HG03460 (cell line): ENCODE data around the gene PTCSC3.

Experiments
- ATAC-seq: cut with Tn5 transposase; IDR thresholded peaks from one replicate; pipeline ENCODE4 v1.9.1; 2021; ENCODE audit not compliant: unreplicated experiment

Gene PTCSC3

DNA sequence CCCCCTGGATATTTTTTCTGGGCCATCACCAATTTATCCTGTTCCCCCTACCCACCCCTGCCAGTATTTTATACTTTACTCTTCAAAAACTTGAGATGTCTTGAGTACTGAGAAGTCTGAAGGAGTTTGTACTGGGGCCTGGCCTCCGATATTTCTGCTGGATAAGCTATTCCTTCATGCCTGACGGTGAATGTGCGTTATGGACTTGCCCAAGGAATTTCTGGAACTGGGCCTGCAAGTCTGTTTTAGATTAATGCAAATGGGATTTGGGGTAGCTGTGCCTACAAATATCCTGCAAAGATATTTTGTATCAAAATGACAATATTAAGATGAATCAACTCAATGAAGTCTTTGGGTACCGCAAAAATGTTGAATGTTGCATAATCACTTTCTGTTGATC lies at the start of gene PTCSC3:
Gene PTCSC3, minus strand, starts transcription at position 199 of the 400 bp plus-strand sequence.
- no peak for ATAC-seq

DNA sequence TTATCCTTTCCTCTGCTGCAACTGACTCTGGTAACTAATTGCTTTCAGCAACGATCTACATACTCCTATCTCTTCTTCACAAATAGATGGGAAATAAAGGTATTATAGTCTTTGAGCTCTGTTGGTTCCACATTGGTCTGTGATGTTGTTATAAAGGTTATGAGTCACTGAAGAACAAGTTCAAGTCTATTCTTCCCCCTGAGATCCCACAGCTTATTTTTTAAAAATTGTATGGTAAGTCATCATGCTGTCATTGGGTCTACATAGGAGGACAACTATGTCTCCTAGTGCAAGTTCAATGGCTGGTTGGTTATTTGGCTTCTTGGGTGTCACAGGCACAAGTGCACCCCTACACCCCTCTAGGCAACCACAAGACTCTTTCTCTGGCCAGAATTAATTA lies 49.6 kb upstream of the PTCSC3 start:
- ATAC-seq: no peak

DNA sequence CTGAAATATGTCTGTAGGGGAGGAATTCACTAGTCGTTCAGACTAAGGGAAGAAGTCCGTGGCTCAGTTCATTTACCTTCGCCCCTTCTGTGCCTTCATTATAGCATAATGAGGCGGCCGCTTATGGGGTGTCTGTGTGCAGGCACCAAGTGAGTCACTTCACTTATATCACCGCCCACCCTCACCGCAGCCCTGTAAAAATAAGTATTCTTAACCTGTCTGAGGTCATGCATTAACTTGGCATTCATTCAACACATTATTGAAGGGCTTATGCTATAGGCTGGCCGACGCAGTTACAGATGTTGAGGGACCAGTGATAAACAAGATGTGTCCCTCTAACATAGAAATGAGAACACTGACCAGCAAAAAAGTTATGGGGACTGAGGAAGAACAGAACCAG lies 47.7 kb upstream of the PTCSC3 start:
- no peak for ATAC-seq

DNA sequence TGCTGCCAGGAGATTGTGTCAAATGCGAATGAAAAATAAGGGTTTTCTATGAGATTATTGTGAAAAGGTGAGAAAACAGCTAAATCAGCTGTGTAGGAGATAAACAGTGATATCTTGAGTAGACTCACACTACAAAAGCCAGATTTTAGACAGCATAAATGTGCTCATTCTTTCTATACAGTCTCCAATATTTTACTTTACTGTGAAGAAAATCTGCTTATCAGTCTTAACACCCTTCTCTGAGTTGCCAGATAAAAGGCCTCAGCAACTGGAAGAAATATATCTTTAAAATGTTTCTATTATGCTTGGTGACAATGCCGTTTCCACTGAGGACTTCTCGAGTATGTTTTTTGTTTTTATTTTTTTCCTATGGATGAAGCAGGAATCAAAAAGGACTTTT lies 47.0 kb upstream of the PTCSC3 start:
- ATAC-seq: no peak

- ATAC-seq: no peak
These were observed 46.5 kb upstream of the PTCSC3 start for GRCh38 chr14:36222952-36223468.

DNA sequence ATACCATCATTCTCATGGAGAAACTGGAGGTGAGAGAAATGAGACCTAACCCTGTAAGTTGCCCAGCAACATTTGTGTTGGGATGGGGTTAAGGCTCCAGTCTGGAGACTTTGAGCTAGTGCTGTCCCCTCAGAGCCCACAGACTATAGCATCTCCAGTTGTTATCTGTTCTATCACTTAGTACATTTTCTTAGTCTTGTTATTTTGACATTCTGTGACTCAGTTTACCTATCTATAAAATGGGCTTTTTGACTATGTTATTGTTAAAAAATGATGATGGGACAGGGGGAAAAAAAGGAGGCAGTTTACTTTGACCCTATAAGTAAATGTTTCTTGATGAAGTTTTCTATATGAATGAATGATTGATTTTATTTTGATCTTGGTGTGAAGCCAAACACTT lies 45.8 kb upstream of the PTCSC3 start:
- no peak for ATAC-seq

DNA sequence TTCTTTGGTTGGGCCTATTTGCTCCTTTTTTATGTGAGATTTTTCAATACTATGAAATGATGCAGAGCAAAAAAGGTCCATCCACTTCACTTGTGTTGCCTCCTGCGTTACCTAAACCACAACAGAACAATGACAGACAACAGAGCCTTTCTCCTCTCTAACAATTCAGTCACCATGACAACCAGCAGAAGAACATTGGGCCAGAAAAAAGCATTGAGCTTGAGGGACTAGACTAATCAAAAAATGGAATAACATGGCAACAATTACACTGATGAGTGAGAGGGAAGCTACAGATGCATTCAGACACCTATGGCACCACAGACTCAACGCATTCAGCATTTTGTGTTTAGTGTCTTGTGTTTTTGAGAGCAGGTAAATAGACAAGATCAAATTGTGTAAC lies 44.6 kb upstream of the PTCSC3 start:
- no peak for ATAC-seq

DNA sequence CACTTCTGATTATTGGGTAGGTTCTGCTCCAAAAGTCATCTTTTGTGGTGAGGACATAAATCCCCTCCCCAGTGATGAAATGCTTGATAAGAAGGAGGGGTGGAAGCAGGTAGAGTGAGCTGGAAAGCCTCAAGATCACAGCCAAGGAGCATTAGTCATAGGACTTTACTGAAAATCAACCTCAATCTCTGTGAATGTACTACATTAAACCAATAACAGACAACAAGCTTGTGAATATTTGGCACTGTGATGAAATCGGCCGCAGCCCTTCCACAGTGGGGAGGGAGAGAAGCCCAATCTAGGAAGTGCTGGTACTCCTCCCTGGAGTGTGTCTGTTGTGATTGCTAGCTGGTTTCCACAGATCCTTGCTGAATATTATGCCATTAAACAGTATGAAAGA lies 41.2 kb upstream of the PTCSC3 start:
- no peak for ATAC-seq

GRCh38 chr14:36217027-36217426 lies 40.5 kb upstream of the PTCSC3 start:
- no peak for ATAC-seq

GRCh38 chr14:36215217-36215598 lies 38.7 kb upstream of the PTCSC3 start:
- ATAC-seq: no peak

- no peak for ATAC-seq
These were observed 38.1 kb upstream of the PTCSC3 start for GRCh38 chr14:36214476-36215216.

- ATAC-seq: no peak
These were observed 36.5 kb upstream of the PTCSC3 start for GRCh38 chr14:36212987-36213386.

DNA sequence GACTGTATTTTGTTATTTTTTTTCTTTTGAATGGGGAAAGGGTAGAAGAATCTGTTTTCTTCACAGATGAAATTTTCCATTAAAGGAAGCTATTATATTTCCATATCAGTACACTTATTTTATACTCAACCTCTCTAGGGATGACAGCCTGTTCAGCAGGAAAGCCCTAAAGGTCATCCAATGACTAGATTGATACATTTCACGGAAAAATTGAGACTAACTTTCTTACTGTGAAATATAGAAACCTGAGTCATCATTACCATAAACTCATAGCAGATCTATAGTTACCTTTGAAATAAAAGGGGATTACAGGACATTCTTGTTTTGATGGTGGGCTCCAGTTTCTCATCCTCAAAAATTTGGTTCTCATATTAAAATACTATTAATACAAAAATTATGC lies 36.1 kb upstream of the PTCSC3 start:
- ATAC-seq: no peak

DNA sequence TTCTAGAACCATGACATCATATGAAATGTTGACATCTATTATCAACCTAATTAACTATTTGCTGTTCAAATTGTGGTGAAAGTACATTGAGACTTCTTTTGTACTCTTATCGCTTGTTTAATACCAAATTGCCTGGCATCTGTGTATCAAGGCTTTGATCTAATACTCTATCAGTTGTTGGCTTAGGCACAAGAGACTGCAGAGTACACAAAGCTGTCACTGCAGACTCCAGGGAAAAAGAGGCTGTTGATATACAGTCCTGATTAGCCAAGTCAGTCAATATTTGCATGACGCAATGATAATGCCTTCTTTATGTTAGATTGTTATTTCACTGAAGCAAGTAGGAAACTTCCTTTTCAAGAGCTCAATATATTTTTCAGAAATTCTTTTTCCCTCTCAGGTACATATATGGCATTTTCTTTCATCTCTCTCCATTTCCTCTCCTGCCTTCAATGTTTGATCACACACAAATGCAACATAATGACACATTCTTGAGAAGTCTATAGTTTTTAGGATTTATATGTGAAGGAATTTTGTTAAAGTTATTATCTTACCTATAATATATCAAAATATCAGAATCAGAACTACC lies 32.3 kb upstream of the PTCSC3 start:
- no peak for ATAC-seq

DNA sequence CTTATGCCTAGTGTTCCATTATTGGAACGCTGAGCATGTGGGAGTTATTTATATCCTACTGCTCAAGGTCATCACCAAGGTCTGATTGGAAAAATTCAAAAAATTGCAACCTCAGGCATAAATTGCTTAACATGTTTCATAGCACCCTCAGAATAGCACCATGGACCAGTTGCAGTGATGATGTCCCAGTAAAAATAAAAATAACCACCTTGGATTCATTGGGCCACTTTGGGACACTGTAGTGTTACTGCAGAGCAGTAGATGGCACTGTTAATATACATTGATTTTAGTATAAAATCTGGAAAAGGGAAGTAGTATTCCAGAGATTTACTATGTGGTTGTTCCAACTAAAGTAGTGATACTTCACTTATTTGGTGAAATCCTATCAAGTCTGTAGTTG lies 31.0 kb upstream of the PTCSC3 start:
- ATAC-seq: no peak

DNA sequence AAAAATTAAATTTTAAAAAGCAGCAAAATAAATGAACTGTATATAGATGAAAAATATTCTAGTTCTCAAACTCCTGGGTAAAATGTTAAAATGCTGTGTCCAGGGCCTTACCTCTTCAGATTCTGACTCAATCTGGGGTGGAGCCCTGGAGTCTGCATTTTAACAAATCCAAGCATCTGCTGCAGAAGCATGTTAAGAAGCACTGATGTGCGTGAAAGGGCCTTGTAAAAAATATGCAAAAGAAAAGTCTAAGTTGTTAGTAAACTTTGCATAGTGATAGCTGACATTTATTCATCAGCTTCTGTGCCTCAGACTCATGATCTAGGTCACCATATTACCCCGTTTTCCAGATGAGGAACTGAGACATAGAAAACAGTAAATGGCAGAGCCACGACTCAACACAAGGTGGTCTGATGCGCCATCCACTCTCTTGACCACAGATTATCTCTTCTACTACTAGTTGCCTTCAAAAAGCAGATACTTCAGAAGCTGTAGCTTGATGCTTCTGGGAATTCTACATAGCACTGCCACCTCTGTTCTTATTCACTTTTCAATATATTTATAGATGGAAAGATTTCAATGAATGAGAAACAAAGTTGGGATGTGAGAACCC lies 28.0 kb upstream of the PTCSC3 start:
- no peak for ATAC-seq

- ATAC-seq: no peak
These were observed 21.9 kb upstream of the PTCSC3 start for GRCh38 chr14:36198378-36198777.

DNA sequence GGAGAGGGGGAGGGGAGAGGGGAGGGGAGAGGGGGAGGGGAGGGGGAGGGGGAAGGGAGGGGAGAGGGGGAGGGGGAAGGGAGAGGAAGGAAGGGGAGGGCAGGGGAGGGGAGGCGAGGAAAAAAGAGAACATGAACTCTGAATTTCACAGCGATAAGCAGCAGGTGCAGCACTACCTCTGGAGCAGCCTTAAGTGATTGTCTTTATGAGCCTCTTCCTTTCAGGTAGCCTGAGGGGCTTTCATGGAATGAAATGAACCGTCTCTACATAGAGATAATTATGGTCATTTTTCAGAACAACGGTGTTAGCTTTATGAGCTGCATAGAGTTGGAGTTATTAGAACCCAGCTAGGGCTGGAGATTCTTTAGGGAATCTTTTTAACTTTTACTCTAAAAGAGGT lies 18.1 kb upstream of the PTCSC3 start:
- no peak for ATAC-seq

DNA sequence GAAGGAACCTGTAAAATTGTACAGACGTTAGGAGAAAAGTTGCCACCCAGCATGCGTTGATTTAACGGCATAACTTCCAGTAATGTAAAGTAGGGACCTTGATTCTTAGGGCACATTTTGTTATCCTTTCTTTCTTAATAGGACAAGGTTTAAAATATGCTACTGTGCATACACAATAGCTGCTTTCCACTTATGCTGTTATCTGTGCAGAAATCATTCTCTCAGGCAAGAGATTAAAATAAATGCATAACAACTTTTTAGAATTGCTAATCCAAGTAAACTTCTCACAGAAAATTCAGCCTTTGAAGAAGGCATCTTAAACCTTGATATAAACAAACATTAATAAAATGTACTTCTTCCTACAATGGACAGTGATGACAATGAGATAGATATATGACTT lies 16.0 kb upstream of the PTCSC3 start:
- ATAC-seq: no peak

- no peak for ATAC-seq
These were observed 6.9 kb upstream of the PTCSC3 start for GRCh38 chr14:36183402-36183801.

DNA sequence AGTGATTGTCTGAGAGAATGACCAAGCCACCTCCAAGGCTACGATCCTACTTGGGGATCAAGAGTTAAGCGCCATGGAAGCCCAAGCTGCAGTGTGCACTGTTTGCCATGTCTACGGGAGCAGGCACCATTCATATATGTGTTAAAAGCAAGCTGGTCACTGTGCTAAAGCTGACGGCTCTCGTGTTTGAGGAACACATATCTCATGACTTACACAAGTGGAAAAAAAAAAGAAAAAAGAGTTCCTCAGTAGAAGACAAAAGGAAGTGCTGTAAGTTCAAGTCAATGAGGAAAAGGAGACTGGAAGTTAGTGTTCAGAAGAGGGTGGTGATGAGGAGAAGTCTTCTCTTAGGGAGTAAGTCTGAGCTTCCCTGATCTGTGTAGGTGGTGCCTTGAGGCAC lies 4.9 kb upstream of the PTCSC3 start:
- no peak for ATAC-seq

- no peak for ATAC-seq
These were observed 967 bp upstream of the PTCSC3 start for GRCh38 chr14:36177489-36177888.
